SK-N-SH (cell line): ENCODE results near the gene C14orf119. TPM values are rescaled to one million over a fixed set of nuclear protein-coding genes. Genes with fewer than 3 reads are reported as not detected.

Experiments used
- CTCF ChIA-PET: fragments of 300-600, 350-600 bp; formaldehyde crosslinking; extraction: SDS; loops from one replicate; lab custom pipeline; 2021; lab: Yijun Ruan, JAX
- POLR2A ChIA-PET: fragments of 350-600 bp; sonication (Branson Sonifier 250); formaldehyde crosslinking; extraction: SDS; loops from one replicate; lab custom pipeline; 2020; ENCODE audit warnings: antibody characterized with exemption, inconsistent platforms; lab: Yijun Ruan, JAX
- DNase-seq: peaks from one replicate; pipeline ENCODE4 v3.0.0; 2012
- H2AFZ ChIP-seq: fragments of 200-600 bp; sonication (generic); 2 replicates; pipeline ENCODE4 v1.8.1; 2016; ENCODE audit warnings: antibody characterized with exemption, mild to moderate bottlenecking, low read depth
- H3F3A ChIP-seq: fragments of 200-600 bp; sonication (generic); replicated peaks from 2 replicates; pipeline ENCODE3; 2016; ENCODE audit warnings: antibody characterized with exemption, mild to moderate bottlenecking; ENCODE audit not compliant: insufficient read depth
- H3K27ac ChIP-seq, 2 experiments: fragments of 200-500 bp in 1 of 2; fragments of 200-600 bp in 1 of 2; sonication (Bioruptor generic) in 1 of 2; sonication (generic), shearing (Covaris generic) in 1 of 2; 2 replicates each; pipeline versions ENCODE4 v1.5.1 to v1.6.1; 2014 to 2016; ENCODE audit warnings: low read depth in 2 of 2, inconsistent platforms in 1 of 2, low read length in 1 of 2, mild to moderate bottlenecking in 1 of 2, mixed read lengths in 1 of 2
- H3K27me3 ChIP-seq: fragments of 200-600 bp; sonication (generic), shearing (Covaris generic); 2 replicates; pipeline ENCODE4 v1.6.1; 2016; ENCODE audit warnings: mixed run types; ENCODE audit not compliant: insufficient read depth
- H3K36me3 ChIP-seq, 2 experiments: fragments of 200-500 bp in 1 of 2; fragments of 200-600 bp in 1 of 2; sonication (Bioruptor generic) in 1 of 2; sonication (generic) in 1 of 2; replicated peaks in 1 of 2; 2 replicates each; pipeline versions ENCODE3 to v1.5.1; 2014 to 2016; ENCODE audit warnings: low read length in 1 of 2, mild to moderate bottlenecking in 1 of 2; ENCODE audit not compliant: insufficient read depth in 2 of 2, control insufficient read depth in 1 of 2
- H3K4me1 ChIP-seq, 2 experiments: fragments of 200-500 bp in 1 of 2; fragments of 200-600 bp in 1 of 2; sonication (Bioruptor generic) in 1 of 2; sonication (generic), shearing (Covaris generic) in 1 of 2; 2 replicates each; pipeline versions ENCODE4 v1.5.1 to v1.6.1; 2014 to 2016; ENCODE audit warnings: low read depth in 1 of 2, low read length in 1 of 2, mixed run types in 1 of 2; ENCODE audit not compliant: insufficient read depth in 2 of 2, control insufficient read depth in 1 of 2
- H3K4me2 ChIP-seq: fragments of 200-600 bp; sonication (generic), shearing (Covaris generic); 2 replicates; pipeline ENCODE4 v1.6.1; 2017; ENCODE audit warnings: mixed run types
- H3K4me3 ChIP-seq, 2 experiments: fragments of 200-500 bp in 1 of 2; fragments of 200-600 bp in 1 of 2; sonication (Bioruptor generic) in 1 of 2; sonication (generic), shearing (Covaris generic) in 1 of 2; 2 replicates each; pipeline versions ENCODE4 v1.5.1 to v1.8.1; 2014 to 2016; ENCODE audit warnings: low read depth in 2 of 2, inconsistent platforms in 1 of 2, low read length in 1 of 2, mild to moderate bottlenecking in 1 of 2, mixed read lengths in 1 of 2, moderate library complexity in 1 of 2
- H3K79me2 ChIP-seq: fragments of 200-600 bp; sonication (generic); 2 replicates; pipeline ENCODE4 v1.8.1; 2017; ENCODE audit warnings: mild to moderate bottlenecking; ENCODE audit not compliant: insufficient read depth
- H3K9ac ChIP-seq: fragments of 200-600 bp; sonication (generic); 2 replicates; pipeline ENCODE4 v1.6.1; 2017; ENCODE audit warnings: mixed run types
- H3K9me2 ChIP-seq: fragments of 200-600 bp; sonication (generic); 2 replicates; pipeline ENCODE4 v1.6.1; 2017; ENCODE audit warnings: mixed run types
- H3K9me3 ChIP-seq: fragments of 200-600 bp; sonication (generic); 2 replicates; pipeline ENCODE4 v1.6.1; 2017; ENCODE audit warnings: mixed run types, mild to moderate bottlenecking, moderate library complexity
- H4K20me1 ChIP-seq: fragments of 200-600 bp; sonication (generic); 2 replicates; pipeline ENCODE4 v1.6.1; 2017; ENCODE audit warnings: mild to moderate bottlenecking, mixed run types; ENCODE audit not compliant: insufficient read depth
- EP300 ChIP-seq, 2 experiments: IDR thresholded peaks; 2 replicates each; pipeline versions ENCODE4 v1.4.0 to v1.6.1; 2012; ENCODE audit warnings: borderline replicate concordance in 1 of 2, low read depth in 1 of 2, low read length in 1 of 2
- FOXM1 ChIP-seq: IDR thresholded peaks from 2 replicates; pipeline ENCODE4 v1.4.0; 2012; ENCODE audit warnings: low read depth, mild to moderate bottlenecking
- JUND ChIP-seq: IDR thresholded peaks from 2 replicates; pipeline ENCODE4 v1.4.0; 2012
- MEF2A ChIP-seq: IDR thresholded peaks from 2 replicates; pipeline ENCODE4 v1.4.0; 2012; ENCODE audit warnings: low read depth, borderline replicate concordance
- NRF1 ChIP-seq: IDR thresholded peaks from 2 replicates; pipeline ENCODE4 v1.6.1; 2012; ENCODE audit warnings: low read depth, mild to moderate bottlenecking, low read length
- POLR2AphosphoS5 ChIP-seq: IDR thresholded peaks from 2 replicates; pipeline ENCODE4 v1.6.1; 2012; ENCODE audit warnings: low read depth, low read length
- RCOR1 ChIP-seq: fragments of 150-350 bp; IDR thresholded peaks from 2 replicates; pipeline ENCODE4 v1.6.1; 2017; ENCODE audit warnings: antibody characterized with exemption, low read length
- TEAD4 ChIP-seq: IDR thresholded peaks from 2 replicates; pipeline ENCODE4 v1.4.0; 2012; ENCODE audit warnings: mild to moderate bottlenecking, borderline replicate concordance; ENCODE audit not compliant: insufficient read depth
- WGBS: methylation state at CpG from one replicate; pipeline ENCODE4 v1.1.6; 2017; ENCODE audit warnings: low lambda C conversion rate; 5-methylcytosine and 5-hydroxymethylcytosine counted together
- polyA plus RNA-seq, 3 experiments: library from polyadenylated mRNA; depleted of rRNA; stranded (reverse); fragments of >200 nt; gene quantifications; 2 replicates each; pipeline ENCODE4 v1.2.3, GENCODE V29; 2012
- TF ChIP-seq, protein P1 (sequence below): fragments of 200-600 bp; sonication (generic); IDR thresholded peaks from 2 replicates; pipeline ENCODE4 v1.6.1; 2017; ENCODE audit warnings: antibody characterized with exemption, mild to moderate bottlenecking, moderate library complexity
- TF ChIP-seq, protein P2 (sequence below): IDR thresholded peaks from 2 replicates; pipeline ENCODE4 v1.4.0; 2012; ENCODE audit warnings: low read depth

The C14orf119 gene
- polyA plus RNA-seq, 1 of the 3 experiments (the other 2 are of a cell fraction) = 55.2 TPM

DNA sequence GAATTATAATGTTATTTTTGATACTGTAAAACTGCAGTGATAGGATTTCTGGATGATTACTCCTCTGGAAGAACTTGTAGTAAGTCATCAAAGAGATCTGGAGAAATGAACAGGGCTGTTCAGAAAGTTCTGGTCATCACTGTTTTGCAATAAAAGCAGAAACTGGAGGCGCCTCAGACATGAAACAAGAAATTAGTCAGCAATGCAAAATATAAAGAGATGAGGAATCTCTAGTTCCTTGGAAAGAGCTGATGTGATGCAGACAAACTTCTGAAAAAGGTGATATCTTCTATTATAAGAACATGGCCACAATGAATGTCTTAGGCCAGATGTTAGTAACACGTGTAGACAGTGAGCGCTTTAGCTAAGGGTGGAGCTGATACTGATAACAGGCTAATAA is 9.8 kb upstream of the C14orf119 start:
- Histone ChIP-seq H3K4me3 (no peak overlapping the region), H3F3A (peaks cover 24% of the 10 kb centered on the region), H2AFZ (no peak overlapping the region), H3K9me2 (no peaks in the 10 kb centered on the region), H3K4me2 (no peak overlapping the region), H3K27ac (no peak overlapping the region), H4K20me1 (no peaks in the 10 kb centered on the region; the same call in 1 of the 2 replicates), H3K9ac (no peak overlapping the region), H3K4me1 (no peaks in the 10 kb centered on the region), H3K9me3 (no peaks in the 10 kb centered on the region), H3K36me3 (peaks cover 66 to 96% of the 10 kb centered on the region in 2 experiments), H3K79me2 (peaks cover 80% of the 10 kb centered on the region), H3K27me3 (no peaks in the 10 kb centered on the region)
- POLR2A ChIA-PET = no interaction called here
- CTCF ChIA-PET = interaction anchor here (0.8 to 7.5 kb wide), 7 partner anchors 8 to 112 kb away, joined by 3 to 73 read pairs (median 6); no protein-coding TSS in a partner anchor
- no peak for DNase-seq
- 95% methylated on average over 3 of the region's 3 CpGs for WGBS
- TF ChIP-seq, protein P1, sequence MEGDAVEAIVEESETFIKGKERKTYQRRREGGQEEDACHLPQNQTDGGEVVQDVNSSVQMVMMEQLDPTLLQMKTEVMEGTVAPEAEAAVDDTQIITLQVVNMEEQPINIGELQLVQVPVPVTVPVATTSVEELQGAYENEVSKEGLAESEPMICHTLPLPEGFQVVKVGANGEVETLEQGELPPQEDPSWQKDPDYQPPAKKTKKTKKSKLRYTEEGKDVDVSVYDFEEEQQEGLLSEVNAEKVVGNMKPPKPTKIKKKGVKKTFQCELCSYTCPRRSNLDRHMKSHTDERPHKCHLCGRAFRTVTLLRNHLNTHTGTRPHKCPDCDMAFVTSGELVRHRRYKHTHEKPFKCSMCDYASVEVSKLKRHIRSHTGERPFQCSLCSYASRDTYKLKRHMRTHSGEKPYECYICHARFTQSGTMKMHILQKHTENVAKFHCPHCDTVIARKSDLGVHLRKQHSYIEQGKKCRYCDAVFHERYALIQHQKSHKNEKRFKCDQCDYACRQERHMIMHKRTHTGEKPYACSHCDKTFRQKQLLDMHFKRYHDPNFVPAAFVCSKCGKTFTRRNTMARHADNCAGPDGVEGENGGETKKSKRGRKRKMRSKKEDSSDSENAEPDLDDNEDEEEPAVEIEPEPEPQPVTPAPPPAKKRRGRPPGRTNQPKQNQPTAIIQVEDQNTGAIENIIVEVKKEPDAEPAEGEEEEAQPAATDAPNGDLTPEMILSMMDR = no peak
- no peak for TF ChIP-seq FOXM1
- no peak for TF ChIP-seq EP300 (IDR thresholded peaks at IDR 0.05; ENCODE audit: borderline replicate concordance in 1 of 2, low read depth in 1 of 2, low read length in 1 of 2)
- no peak for TF ChIP-seq NRF1
- TF ChIP-seq TEAD4 = no peak

DNA sequence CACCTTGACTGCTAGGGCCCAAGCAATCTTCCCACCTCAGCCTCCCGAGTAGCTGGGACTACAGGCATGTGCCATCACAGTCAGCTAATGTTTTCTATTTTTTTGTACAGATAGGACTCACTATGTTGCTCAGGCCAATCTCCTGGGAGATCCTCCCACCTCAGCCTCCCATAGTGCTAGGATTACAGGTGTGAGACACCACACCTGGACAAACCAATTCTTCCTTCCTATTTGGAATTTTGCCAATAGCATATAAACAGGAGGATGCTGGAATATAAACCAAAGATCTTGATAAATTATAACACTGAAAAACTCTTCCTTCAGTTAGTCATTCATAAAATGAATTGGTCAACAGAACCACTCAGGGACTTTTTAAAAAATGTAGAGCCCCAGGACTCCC is 8.7 kb upstream of the C14orf119 start:
- 100% methylated on average over 1 of the region's 1 CpG for WGBS
- Histone ChIP-seq H3K27ac (no peak overlapping the region), H3F3A (peaks cover 13% of the 10 kb centered on the region), H3K36me3 (peaks cover 58 to 92% of the 10 kb centered on the region in 2 experiments), H3K9ac (no peak overlapping the region), H2AFZ (no peak overlapping the region), H3K4me3 (no peak overlapping the region), H3K9me2 (no peaks in the 10 kb centered on the region), H4K20me1 (no peaks in the 10 kb centered on the region; the same call in 1 of the 2 replicates), H3K4me2 (no peak overlapping the region), H3K79me2 (peaks cover 88% of the 10 kb centered on the region), H3K9me3 (no peaks in the 10 kb centered on the region), H3K27me3 (no peaks in the 10 kb centered on the region), H3K4me1 (no peaks in the 10 kb centered on the region)
- CTCF ChIA-PET = interaction anchor here (1.4 to 7.5 kb wide), 3 partner anchors 9 to 34 kb away, joined by 6 to 73 read pairs (median 8); no protein-coding TSS in a partner anchor
- no peak for DNase-seq
- TF ChIP-seq JUND (no peak), RCOR1 (no peak), POLR2AphosphoS5 (no peak), MEF2A (no peak)
- TF ChIP-seq, protein P2, sequence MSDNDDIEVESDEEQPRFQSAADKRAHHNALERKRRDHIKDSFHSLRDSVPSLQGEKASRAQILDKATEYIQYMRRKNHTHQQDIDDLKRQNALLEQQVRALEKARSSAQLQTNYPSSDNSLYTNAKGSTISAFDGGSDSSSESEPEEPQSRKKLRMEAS = no peak
- POLR2A ChIA-PET = no interaction called here
